Progenitor cell of endocrine pancreas (in vitro differentiated cells): ENCODE results near the gene KRTAP17-1. TPM values are rescaled to one million over a fixed set of nuclear protein-coding genes. Genes with fewer than 3 reads are reported as not detected.

Experiments used
- DNase-seq: peaks from one replicate; pipeline ENCODE4 v3.0.0; 2021; ENCODE audit warnings: low spot score; ENCODE audit not compliant: unreplicated experiment
- H3K27ac Mint-ChIP-seq: 2 replicates; pipeline ENCODE4 v1.8.0; 2021; ENCODE audit warnings: mild to moderate bottlenecking, moderate library complexity, mixed read lengths
- H3K27me3 Mint-ChIP-seq: 2 replicates; pipeline ENCODE4 v1.8.0; 2021; ENCODE audit warnings: mixed read lengths
- H3K36me3 Mint-ChIP-seq: 2 replicates; pipeline ENCODE4 v1.8.0; 2022; ENCODE audit warnings: mixed read lengths; ENCODE audit not compliant: insufficient read depth
- H3K4me1 Mint-ChIP-seq: 2 replicates; pipeline ENCODE4 v1.8.0; 2021; ENCODE audit warnings: low read depth, mixed read lengths
- H3K4me3 Mint-ChIP-seq: 2 replicates; pipeline ENCODE4 v1.8.0; 2021; ENCODE audit warnings: low read depth, mild to moderate bottlenecking, moderate library complexity, mixed read lengths
- H3K9me3 Mint-ChIP-seq: 2 replicates; pipeline ENCODE4 v1.8.0; 2021; ENCODE audit warnings: low read depth, mixed read lengths
- total RNA-seq: library from RNA; stranded (reverse); gene quantifications from 2 replicates; pipeline ENCODE4 v1.2.1, GENCODE V29; 2021
- TF ChIP-seq, protein P1 (sequence below): fragments of 200-600 bp; sonication (generic); IDR thresholded peaks from one replicate; pipeline ENCODE4 v1.5.0; 2021; ENCODE audit warnings: antibody characterized with exemption, mild to moderate bottlenecking; ENCODE audit not compliant: unreplicated experiment

The KRTAP17-1 gene
- total RNA-seq, 1 donor from 2014 or later: not detected

- H3K4me3 Mint-ChIP-seq: no peak overlapping the region
- peaks cover 9% of the 10 kb centered on the region for H3K27me3 Mint-ChIP-seq
- DNase-seq: no peak
- H3K9me3 Mint-ChIP-seq: peaks cover 17% of the 10 kb centered on the region
- no peak overlapping the region for H3K27ac Mint-ChIP-seq
- H3K36me3 Mint-ChIP-seq: no peaks in the 10 kb centered on the region
- H3K4me1 Mint-ChIP-seq: no peaks in the 10 kb centered on the region
- TF ChIP-seq, protein P1, sequence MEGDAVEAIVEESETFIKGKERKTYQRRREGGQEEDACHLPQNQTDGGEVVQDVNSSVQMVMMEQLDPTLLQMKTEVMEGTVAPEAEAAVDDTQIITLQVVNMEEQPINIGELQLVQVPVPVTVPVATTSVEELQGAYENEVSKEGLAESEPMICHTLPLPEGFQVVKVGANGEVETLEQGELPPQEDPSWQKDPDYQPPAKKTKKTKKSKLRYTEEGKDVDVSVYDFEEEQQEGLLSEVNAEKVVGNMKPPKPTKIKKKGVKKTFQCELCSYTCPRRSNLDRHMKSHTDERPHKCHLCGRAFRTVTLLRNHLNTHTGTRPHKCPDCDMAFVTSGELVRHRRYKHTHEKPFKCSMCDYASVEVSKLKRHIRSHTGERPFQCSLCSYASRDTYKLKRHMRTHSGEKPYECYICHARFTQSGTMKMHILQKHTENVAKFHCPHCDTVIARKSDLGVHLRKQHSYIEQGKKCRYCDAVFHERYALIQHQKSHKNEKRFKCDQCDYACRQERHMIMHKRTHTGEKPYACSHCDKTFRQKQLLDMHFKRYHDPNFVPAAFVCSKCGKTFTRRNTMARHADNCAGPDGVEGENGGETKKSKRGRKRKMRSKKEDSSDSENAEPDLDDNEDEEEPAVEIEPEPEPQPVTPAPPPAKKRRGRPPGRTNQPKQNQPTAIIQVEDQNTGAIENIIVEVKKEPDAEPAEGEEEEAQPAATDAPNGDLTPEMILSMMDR: no peak
Observed at GRCh38 chr17:41318231-41318630, 2.7 kb upstream of the KRTAP17-1 start.

- DNase-seq: no peak
- peaks cover 17% of the 10 kb centered on the region for H3K9me3 Mint-ChIP-seq
- no peak overlapping the region for H3K27ac Mint-ChIP-seq
Observed at GRCh38 chr17:41315814-41316445, 420 bp upstream of the KRTAP17-1 start.

DNA sequence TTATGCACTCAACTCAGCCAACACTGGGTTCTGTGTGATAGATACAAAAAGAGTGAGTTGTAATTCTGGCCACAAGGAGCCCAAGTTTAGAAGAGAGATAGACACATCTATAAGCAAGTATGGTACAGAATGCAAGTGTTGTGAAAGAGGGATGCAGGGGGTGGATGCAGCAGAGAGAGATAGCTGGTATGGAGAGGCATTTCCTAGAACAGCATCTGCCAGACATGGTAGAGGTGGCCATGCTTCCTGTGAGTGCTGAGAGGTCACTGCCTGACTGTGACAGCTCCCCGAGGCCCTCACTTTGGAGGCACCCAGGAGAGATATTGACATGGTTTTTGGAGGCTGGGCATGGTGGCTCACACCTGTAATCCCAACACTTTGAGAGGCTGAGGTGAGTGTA is 4.4 kb downstream of the KRTAP17-1 start:
- H3K27me3 Mint-ChIP-seq: peaks cover 40% of the 10 kb centered on the region
- TF ChIP-seq, protein P1: no peak
- no peak for DNase-seq
- H3K36me3 Mint-ChIP-seq: no peaks in the 10 kb centered on the region
- H3K4me3 Mint-ChIP-seq: no peak overlapping the region
- no peaks in the 10 kb centered on the region for H3K9me3 Mint-ChIP-seq
- no peaks in the 10 kb centered on the region for H3K4me1 Mint-ChIP-seq
- H3K27ac Mint-ChIP-seq: no peak overlapping the region

More at GRCh38 chr17:41315814-41316445, 420 bp upstream of the KRTAP17-1 start:
- TF ChIP-seq, protein P1: no peak
- H3K27me3 Mint-ChIP-seq: peaks cover 18% of the 10 kb centered on the region
- no peaks in the 10 kb centered on the region for H3K4me1 Mint-ChIP-seq
- no peak overlapping the region for H3K4me3 Mint-ChIP-seq
- H3K36me3 Mint-ChIP-seq: no peaks in the 10 kb centered on the region

- Mint-ChIP-seq H3K27me3 (peaks cover 36% of the 10 kb centered on the region), H3K36me3 (no peaks in the 10 kb centered on the region), H3K4me1 (no peaks in the 10 kb centered on the region), H3K9me3 (no peaks in the 10 kb centered on the region), H3K4me3 (no peak within 1 kb of the TSS), H3K27ac (no peak within 1 kb of the TSS)
- TF ChIP-seq, protein P1: no peak
- DNase-seq: no peak
Observed at GRCh38 chr17:41308918-41309359, 6.6 kb downstream of the KRTAP17-1 start, which contains the start of gene KRTAP16-1. TSS of gene KRTAP16-1 (minus strand) at chr17:41309309. CDS start at chr17:41309253, 56 bp downstream.

- peaks cover 36% of the 10 kb centered on the region for H3K27me3 Mint-ChIP-seq
- TF ChIP-seq, protein P1: no peak
- no peaks in the 10 kb centered on the region for H3K36me3 Mint-ChIP-seq
- DNase-seq: no peak
- no peak overlapping the region for H3K27ac Mint-ChIP-seq
- no peaks in the 10 kb centered on the region for H3K9me3 Mint-ChIP-seq
- no peaks in the 10 kb centered on the region for H3K4me1 Mint-ChIP-seq
- no peak overlapping the region for H3K4me3 Mint-ChIP-seq
Observed at GRCh38 chr17:41308251-41308917, 7.1 kb downstream of the KRTAP17-1 start.
